GM06990 (cell line): ENCODE measurements around the gene SHE.
A peak's percentile ranks its signal among the peaks of the same experiment; 100 is the strongest.

ENCODE experiments used
- DNase-seq: peaks from one replicate; pipeline ENCODE4 v3.0.0-alpha.2; 2011; ENCODE audit not compliant: insufficient read length; ENCODE audit errors: extremely low read depth
- H3K27me3 ChIP-seq: replicated peaks from 2 replicates; pipeline ENCODE4 v1.6.0; 2011; ENCODE audit warnings: low read length; ENCODE audit not compliant: control insufficient read depth, insufficient read depth
- H3K36me3 ChIP-seq: 2 replicates; pipeline ENCODE4 v1.5.1; 2011; ENCODE audit warnings: low read length; ENCODE audit not compliant: control insufficient read depth, insufficient read depth
- H3K4me3 ChIP-seq: replicated peaks from 2 replicates; pipeline ENCODE4 v1.5.1; 2011; ENCODE audit warnings: low read depth, mild to moderate bottlenecking, control low read depth, low read length
- CTCF ChIP-seq: IDR thresholded peaks from 2 replicates; pipeline ENCODE4 v1.5.1; 2011; ENCODE audit warnings: low read length, control low read depth, mild to moderate bottlenecking, inconsistent platforms; ENCODE audit not compliant: insufficient read depth, poor library complexity, severe bottlenecking

Gene SHE

GRCh38 chr1:154512760-154513159 lies 10.5 kb upstream of the SHE start:
- no peak for TF ChIP-seq CTCF
- Histone ChIP-seq H3K27me3 (peaks cover 1% of the 10 kb centered on the region), H3K4me3 (no peak overlapping the region), H3K36me3 (no peaks in the 10 kb centered on the region)
- no peak for DNase-seq

GRCh38 chr1:154503898-154504297 lies 1.7 kb upstream of the SHE start:
- peaks cover 3% of the 10 kb centered on the region for H3K27me3 ChIP-seq

GRCh38 chr1:154502744-154503115 lies 518 bp upstream of the SHE start:
- peaks cover 3% of the 10 kb centered on the region for H3K27me3 ChIP-seq
- no peak for TF ChIP-seq CTCF
- no peak overlapping the region for H3K4me3 ChIP-seq
- no peaks in the 10 kb centered on the region for H3K36me3 ChIP-seq
- DNase-seq, result no peak

More at GRCh38 chr1:154503898-154504297, 1.7 kb upstream of the SHE start:
- Histone ChIP-seq H3K36me3 (no peaks in the 10 kb centered on the region), H3K4me3 (no peak overlapping the region)
- no peak for TF ChIP-seq CTCF
- DNase-seq, result no peak

GRCh38 chr1:154501423-154502065 lies 668 bp downstream of the SHE start:
- H3K4me3 ChIP-seq, result no peak overlapping the region
- no peaks in the 10 kb centered on the region for H3K36me3 ChIP-seq
- TF ChIP-seq CTCF, result no peak
- H3K27me3 ChIP-seq, result peaks cover 1% of the 10 kb centered on the region; the same call in 1 of the 2 replicates
- DNase-seq, result peak; percentile 24

GRCh38 chr1:154500533-154500932 lies 1.7 kb downstream of the SHE start:
- no peak overlapping the region for H3K4me3 ChIP-seq
- DNase-seq, result no peak
- TF ChIP-seq CTCF, result no peak
- H3K27me3 ChIP-seq, result peaks cover 1% of the 10 kb centered on the region; the same call in 1 of the 2 replicates
- no peaks in the 10 kb centered on the region for H3K36me3 ChIP-seq

- no peak overlapping the region for H3K4me3 ChIP-seq
- no peak for DNase-seq
- no peaks in the 10 kb centered on the region for H3K36me3 ChIP-seq
- no peaks in the 10 kb centered on the region; the same call in 1 of the 2 replicates for H3K27me3 ChIP-seq
- no peak for TF ChIP-seq CTCF
Observed at GRCh38 chr1:154499446-154499845, 2.8 kb downstream of the SHE start.
